ENCODE results near the gene ADARB1. TPM values are rescaled to one million over a fixed set of nuclear protein-coding genes. Genes with fewer than 3 reads are reported as not detected.

The ADARB1 gene
- total RNA-seq, 4 donors from 2014 or later: 107 to 231 (median 201) TPM

DNA sequence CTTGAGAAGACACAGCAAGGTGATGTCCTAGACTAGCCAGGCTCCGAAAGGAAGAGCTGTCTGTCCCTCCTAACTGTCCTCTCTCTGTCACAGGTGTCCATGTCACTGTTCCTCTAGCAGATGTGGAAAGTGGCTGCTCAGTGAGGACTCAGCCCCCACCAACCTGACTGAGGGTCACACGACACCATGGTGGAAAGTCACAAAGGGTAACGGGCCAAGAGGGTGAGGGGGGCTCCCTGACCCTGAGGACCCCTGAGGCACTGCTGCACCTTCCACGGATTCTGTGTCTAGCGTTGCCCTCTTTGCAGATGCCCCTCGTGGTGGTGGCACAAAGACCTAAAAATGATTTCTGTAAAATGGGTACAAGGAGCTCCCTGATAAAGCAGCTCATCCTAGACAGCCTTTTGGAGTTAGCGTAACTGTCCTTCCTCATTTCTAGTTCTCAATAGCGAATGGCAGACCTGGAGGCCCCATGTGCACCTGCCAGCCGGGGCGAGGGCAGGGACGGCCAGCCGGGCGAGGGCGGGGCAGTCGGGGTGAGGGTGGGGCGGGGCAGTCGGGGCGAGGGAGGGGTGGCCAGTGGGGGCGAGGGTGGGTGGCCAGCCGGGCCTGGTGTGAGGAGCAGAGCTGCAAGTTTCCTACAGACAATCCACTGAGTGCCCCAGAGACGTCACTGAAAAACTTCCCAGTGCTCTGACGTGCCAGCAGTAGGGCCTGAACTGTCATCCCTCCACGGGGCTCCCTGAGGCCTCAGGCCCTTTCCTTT, 189.9 kb downstream of the ADARB1 start:
- 91% methylated on average over 15 of the region's 23 CpGs for WGBS
- intact Hi-C loops (cut with DNase I): no loop called here
- Histone ChIP-seq H3K27ac (replicated peaks in 1 of 4) (no peak overlapping the region), H3K9me3 (no peaks in the 10 kb centered on the region), H3K4me3 (no peak overlapping the region), H3K4me1 (no peaks in the 10 kb centered on the region), H3K27me3 (no peaks in the 10 kb centered on the region), H3K36me3 (peaks cover 28 to 67% (median 55%) of the 10 kb centered on the region in 4 donors)
- no peak for DNase-seq (ENCODE audit: extremely low spot score)
- TF ChIP-seq, protein P1, sequence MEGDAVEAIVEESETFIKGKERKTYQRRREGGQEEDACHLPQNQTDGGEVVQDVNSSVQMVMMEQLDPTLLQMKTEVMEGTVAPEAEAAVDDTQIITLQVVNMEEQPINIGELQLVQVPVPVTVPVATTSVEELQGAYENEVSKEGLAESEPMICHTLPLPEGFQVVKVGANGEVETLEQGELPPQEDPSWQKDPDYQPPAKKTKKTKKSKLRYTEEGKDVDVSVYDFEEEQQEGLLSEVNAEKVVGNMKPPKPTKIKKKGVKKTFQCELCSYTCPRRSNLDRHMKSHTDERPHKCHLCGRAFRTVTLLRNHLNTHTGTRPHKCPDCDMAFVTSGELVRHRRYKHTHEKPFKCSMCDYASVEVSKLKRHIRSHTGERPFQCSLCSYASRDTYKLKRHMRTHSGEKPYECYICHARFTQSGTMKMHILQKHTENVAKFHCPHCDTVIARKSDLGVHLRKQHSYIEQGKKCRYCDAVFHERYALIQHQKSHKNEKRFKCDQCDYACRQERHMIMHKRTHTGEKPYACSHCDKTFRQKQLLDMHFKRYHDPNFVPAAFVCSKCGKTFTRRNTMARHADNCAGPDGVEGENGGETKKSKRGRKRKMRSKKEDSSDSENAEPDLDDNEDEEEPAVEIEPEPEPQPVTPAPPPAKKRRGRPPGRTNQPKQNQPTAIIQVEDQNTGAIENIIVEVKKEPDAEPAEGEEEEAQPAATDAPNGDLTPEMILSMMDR (IDR thresholded peaks at IDR 0.05): no peak
- TF ChIP-seq EP300 (IDR thresholded peaks at IDR 0.05) (no peak), POLR2A (IDR thresholded peaks at IDR 0.05; ENCODE audit: low read depth) (no peak), POLR2AphosphoS5 (IDR thresholded peaks at IDR 0.05) (no peak)

GRCh38 chr21:45264912-45265515, 190.6 kb downstream of the ADARB1 start:
- Histone ChIP-seq H3K9me3 (no peaks in the 10 kb centered on the region), H3K27ac (replicated peaks in 1 of 4) (no peak overlapping the region), H3K4me3 (no peak overlapping the region), H3K4me1 (no peaks in the 10 kb centered on the region), H3K36me3 (peaks cover 28 to 74% (median 62%) of the 10 kb centered on the region in 4 donors), H3K27me3 (no peaks in the 10 kb centered on the region)
- WGBS: 96% methylated on average over 14 of the region's 34 CpGs
- intact Hi-C loops (cut with DNase I): no loop called here
- no peak for DNase-seq (ENCODE audit: extremely low spot score)
- no peak for TF ChIP-seq POLR2AphosphoS5 (IDR thresholded peaks at IDR 0.05)
- no peak for TF ChIP-seq POLR2A (IDR thresholded peaks at IDR 0.05; ENCODE audit: low read depth)
- TF ChIP-seq, protein P1 (IDR thresholded peaks at IDR 0.05): no peak
- no peak for TF ChIP-seq EP300 (IDR thresholded peaks at IDR 0.05)

- intact Hi-C loops (cut with DNase I): no loop called here
- TF ChIP-seq POLR2A (IDR thresholded peaks at IDR 0.05; ENCODE audit: low read depth) (no peak), EP300 (IDR thresholded peaks at IDR 0.05) (no peak), POLR2AphosphoS5 (IDR thresholded peaks at IDR 0.05) (no peak)
- TF ChIP-seq, protein P1 (IDR thresholded peaks at IDR 0.05): no peak
- Histone ChIP-seq H3K9me3 (no peaks in the 10 kb centered on the region), H3K27ac (replicated peaks in 1 of 4) (no peak overlapping the region), H3K4me1 (no peaks in the 10 kb centered on the region), H3K27me3 (no peaks in the 10 kb centered on the region), H3K36me3 (peaks cover 34 to 83% (median 70%) of the 10 kb centered on the region in 4 donors), H3K4me3 (no peak overlapping the region)
- WGBS: 93% methylated on average over 32 of the region's 36 CpGs
- no peak for DNase-seq (ENCODE audit: extremely low spot score)
Observed at GRCh38 chr21:45265721-45266517, 191.5 kb downstream of the ADARB1 start.

DNA sequence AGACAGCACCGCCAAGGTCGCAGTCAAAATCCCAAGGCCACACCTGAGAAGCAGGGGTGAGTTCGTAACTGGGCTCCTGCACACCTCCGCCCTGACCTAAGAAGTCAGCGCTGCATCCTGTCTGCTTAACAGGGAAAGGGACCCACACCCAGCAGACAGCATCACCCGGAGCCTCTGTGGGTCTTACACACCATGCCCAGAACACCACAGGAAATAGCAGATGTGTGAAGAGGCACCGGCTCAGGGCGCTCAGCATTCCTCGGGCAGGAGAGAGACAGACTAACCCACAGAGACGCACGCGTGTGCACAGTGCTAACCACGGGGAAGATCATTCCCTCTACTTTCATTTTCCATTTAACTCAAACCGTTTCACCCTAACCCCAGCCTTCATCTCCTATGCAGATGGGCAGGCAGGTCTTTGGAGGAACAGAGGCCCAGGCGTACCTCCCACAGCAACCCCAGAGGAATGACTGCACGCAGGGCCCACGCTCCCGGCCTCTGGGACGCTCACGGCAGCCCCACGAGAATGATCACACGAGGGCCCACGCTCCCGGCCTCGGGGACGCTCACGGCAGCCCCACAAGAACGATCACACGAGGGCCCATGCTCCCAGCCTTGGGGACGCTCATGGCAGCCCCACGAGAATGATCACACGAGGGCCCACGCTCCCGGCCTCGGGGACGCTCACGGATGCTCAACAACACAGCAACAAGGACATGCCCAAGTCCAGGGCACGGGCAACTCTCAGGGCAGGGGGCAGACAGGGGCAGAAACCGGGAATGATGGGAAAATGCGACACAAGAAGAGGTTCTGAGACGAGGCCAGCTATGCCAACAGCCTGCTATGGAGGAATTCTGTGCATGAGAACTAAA, 192.4 kb downstream of the ADARB1 start:
- H3K36me3 ChIP-seq: peaks cover 43 to 90% (median 79%) of the 10 kb centered on the region in 4 donors
- no peak overlapping the region for H3K27ac ChIP-seq (replicated peaks in 1 of 4)
- peaks cover 0 to 5% (median under 1%) of the 10 kb centered on the region in 4 donors for H3K9me3 ChIP-seq
- TF ChIP-seq EP300 (IDR thresholded peaks at IDR 0.05) (no peak), POLR2A (IDR thresholded peaks at IDR 0.05; ENCODE audit: low read depth) (no peak), POLR2AphosphoS5 (IDR thresholded peaks at IDR 0.05) (no peak)
- TF ChIP-seq, protein P1 (IDR thresholded peaks at IDR 0.05): no peak
- H3K4me1 ChIP-seq: no peaks in the 10 kb centered on the region
- no peak for DNase-seq (ENCODE audit: extremely low spot score)
- H3K4me3 ChIP-seq: no peak overlapping the region
- WGBS: 88% methylated on average over 35 of the region's 41 CpGs
- no peaks in the 10 kb centered on the region for H3K27me3 ChIP-seq
- intact Hi-C loops (cut with DNase I): no loop called here
